HCT116 (cell line): ENCODE measurements around the gene CES3. TPM values are rescaled to one million over a fixed set of nuclear protein-coding genes. Genes with fewer than 3 reads are reported as not detected.

Experiments used
- ATAC-seq: fragments of 200-7000 bp; cut with Tn5 transposase; 2 replicates; pipeline ENCODE4 v1.9.1; 2020; ENCODE audit warnings: mild to moderate bottlenecking, moderate library complexity
- BruUV-seq: library from RNA; stranded (reverse); fragments of 400-500 nt; replicated peaks from 2 replicates; lab custom pipeline; 2021; lab: Mats Ljungman, UMichigan
- CTCF ChIA-PET: fragments of 300-600 bp; sonication (Branson Sonifier 250); formaldehyde crosslinking; loops from one replicate; lab custom pipeline; 2021; ENCODE audit warnings: antibody characterized with exemption; lab: Charles Lee
- POLR2A ChIA-PET: fragments of 300-600, 350-600 bp; sonication (Branson Sonifier 250); formaldehyde crosslinking; loops from one replicate; lab custom pipeline; 2021; ENCODE audit warnings: antibody characterized with exemption; lab: Charles Lee
- RAD21 ChIA-PET, 2 experiments: fragments of 300-600 bp; sonication (Branson Sonifier 250); formaldehyde crosslinking; loops; one replicate each; lab custom pipeline; 2023; ENCODE audit warnings: low total read pairs in 2 of 2; ENCODE audit not compliant: uncharacterized antibody in 2 of 2, unreplicated experiment in 2 of 2, low non-redundant PET in 1 of 2; lab: Charles Lee
- DNase-seq: peaks from one replicate; pipeline ENCODE4 v3.0.0-alpha.2; 2010; ENCODE audit warnings: low read depth, low spot score
- H2AFZ ChIP-seq: fragments of 200-600 bp; shearing (Covaris generic), sonication (generic); 2 replicates; pipeline ENCODE4 v1.6.1; 2017; ENCODE audit warnings: low read depth, mixed run types, mixed read lengths, antibody characterized with exemption, low read length; ENCODE audit not compliant: poor library complexity, severe bottlenecking
- H3K27ac ChIP-seq: 2 replicates; pipeline ENCODE4 v1.5.1; 2012; ENCODE audit warnings: low read depth, low read length
- H3K27me3 ChIP-seq: fragments of 200-600 bp; sonication (generic); 2 replicates; pipeline ENCODE4 v1.6.1; 2016; ENCODE audit warnings: mixed run types, low read length, mixed read lengths; ENCODE audit not compliant: insufficient read depth
- H3K36me3 ChIP-seq, 2 experiments: fragments of 200-500 bp in 1 of 2; fragments of 200-600 bp in 1 of 2; sonication (Bioruptor generic) in 1 of 2; sonication (generic) in 1 of 2; 2 replicates each; pipeline versions ENCODE4 v1.5.1 to v1.6.1; 2014 to 2016; ENCODE audit warnings: low read length in 2 of 2, inconsistent platforms in 1 of 2, mixed read lengths in 1 of 2, mixed run types in 1 of 2; ENCODE audit not compliant: insufficient read depth in 2 of 2, control insufficient read depth in 1 of 2
- H3K4me1 ChIP-seq, 2 experiments: fragments of 200-600 bp in 1 of 2; sonication (generic) in 1 of 2; 2 replicates each; pipeline versions ENCODE4 v1.5.1 to v1.6.1; 2012 to 2017; ENCODE audit warnings: low read length in 2 of 2, inconsistent platforms in 1 of 2, mild to moderate bottlenecking in 1 of 2, mixed read lengths in 1 of 2, mixed run types in 1 of 2, moderate library complexity in 1 of 2; ENCODE audit not compliant: insufficient read depth in 2 of 2, control insufficient read depth in 1 of 2
- H3K4me2 ChIP-seq: fragments of 200-600 bp; sonication (generic); 2 replicates; pipeline ENCODE4 v1.6.1; 2017; ENCODE audit warnings: mixed run types, low read length, mixed read lengths
- H3K4me3 ChIP-seq, 2 experiments: fragments of 200-600 bp in 1 of 2; sonication (generic) in 1 of 2; replicated peaks in 1 of 2; 2 replicates each; pipeline ENCODE4 v1.5.1; 2011 to 2016; ENCODE audit warnings: low read length in 2 of 2, control low read depth in 1 of 2, low read depth in 1 of 2, mild to moderate bottlenecking in 1 of 2, mixed read lengths in 1 of 2, mixed run types in 1 of 2
- H3K79me2 ChIP-seq: fragments of 200-600 bp; sonication (generic); 2 replicates; pipeline ENCODE4 v1.6.1; 2017; ENCODE audit warnings: mild to moderate bottlenecking, mixed run types, low read length, moderate library complexity, mixed read lengths; ENCODE audit not compliant: insufficient read depth
- H3K9ac ChIP-seq: fragments of 200-600 bp; sonication (generic); 2 replicates; pipeline ENCODE4 v1.6.1; 2016; ENCODE audit warnings: low read length, mixed read lengths
- H3K9me2 ChIP-seq: fragments of 200-600 bp; sonication (generic), shearing (Covaris generic); 2 replicates; pipeline ENCODE4 v1.6.1; 2017; ENCODE audit warnings: mixed run types, mild to moderate bottlenecking, moderate library complexity; ENCODE audit not compliant: insufficient read depth
- H3K9me3 ChIP-seq, 2 experiments: fragments of 200-500 bp in 1 of 2; fragments of 200-600 bp in 1 of 2; sonication (Bioruptor generic) in 1 of 2; sonication (generic) in 1 of 2; 2 replicates each; pipeline ENCODE4 v1.6.1; 2014 to 2017; ENCODE audit warnings: low read length in 2 of 2, mixed read lengths in 2 of 2, inconsistent platforms in 1 of 2, low read depth in 1 of 2, mild to moderate bottlenecking in 1 of 2, mixed run types in 1 of 2, moderate library complexity in 1 of 2; ENCODE audit not compliant: control insufficient read depth in 1 of 2, insufficient read depth in 1 of 2
- H4K20me1 ChIP-seq: fragments of 200-600 bp; sonication (generic), shearing (Covaris generic); 2 replicates; pipeline ENCODE4 v1.6.1; 2017; ENCODE audit warnings: mixed run types, mild to moderate bottlenecking, moderate library complexity; ENCODE audit not compliant: insufficient read depth
- CEBPB ChIP-seq: IDR thresholded peaks from 2 replicates; pipeline ENCODE4 v1.6.1; 2012; ENCODE audit warnings: low read depth
- EGR1 ChIP-seq: IDR thresholded peaks from 2 replicates; pipeline ENCODE4 v1.6.1; 2012; ENCODE audit warnings: low read depth
- EZH2 ChIP-seq: fragments of 200-600 bp; sonication (generic); IDR thresholded peaks from 2 replicates; pipeline ENCODE4 v1.6.1; 2017; ENCODE audit warnings: antibody characterized with exemption, mixed run types
- EZH2phosphoT487 ChIP-seq: fragments of 200-600 bp; IDR thresholded peaks from 2 replicates; pipeline ENCODE4 v1.6.1; 2018; ENCODE audit warnings: antibody characterized with exemption, borderline replicate concordance
- FOSL1 ChIP-seq: IDR thresholded peaks from 2 replicates; pipeline ENCODE4 v1.6.1; 2012; ENCODE audit warnings: low read depth
- JUND ChIP-seq: IDR thresholded peaks from 2 replicates; pipeline ENCODE4 v1.6.1; 2012
- POLR2AphosphoS5 ChIP-seq: IDR thresholded peaks from 2 replicates; pipeline ENCODE4 v1.6.1; 2011; ENCODE audit warnings: mild to moderate bottlenecking, low read depth, low read length, moderate library complexity
- RAD21 ChIP-seq: IDR thresholded peaks from 2 replicates; pipeline ENCODE4 v1.6.1; 2012; ENCODE audit warnings: low read depth, mild to moderate bottlenecking
- SP1 ChIP-seq: IDR thresholded peaks from 2 replicates; pipeline ENCODE4 v1.6.1; 2012; ENCODE audit warnings: low read depth
- SRF ChIP-seq: IDR thresholded peaks from 2 replicates; pipeline ENCODE4 v1.6.1; 2012; ENCODE audit warnings: low read depth
- TCF7L2 ChIP-seq: IDR thresholded peaks from 2 replicates; pipeline ENCODE4 v1.7.0; 2011; ENCODE audit warnings: borderline replicate concordance, inconsistent platforms; ENCODE audit not compliant: insufficient read depth, insufficient read length; ENCODE audit errors: extremely low read depth
- YY1 ChIP-seq: IDR thresholded peaks from 2 replicates; pipeline ENCODE4 v1.6.1; 2011; ENCODE audit warnings: low read length, low read depth, moderate library complexity, mild to moderate bottlenecking; ENCODE audit not compliant: insufficient replicate concordance; ENCODE audit errors: extremely low read depth
- intact Hi-C: fragments of 100-400 bp; cut with micrococcal nuclease; formaldehyde crosslinking; loops from 2 replicates; pipeline ENCODE4 v1.10.0; 2022
- total RNA-seq: library from RNA; stranded (reverse); gene quantifications from one replicate; pipeline ENCODE4 v1.2.1, GENCODE V29; 2021; ENCODE audit not compliant: unreplicated experiment
- TF ChIP-seq, protein P1 (sequence below): IDR thresholded peaks from 2 replicates; pipeline ENCODE4 v1.6.1; 2012
- TF ChIP-seq, protein P2 (sequence below): IDR thresholded peaks from 2 replicates; pipeline ENCODE4 v1.6.1; 2012
- TF ChIP-seq, protein P3 (sequence below): IDR thresholded peaks from 2 replicates; pipeline ENCODE4 v1.6.1; 2011; ENCODE audit warnings: mild to moderate bottlenecking, low read length, moderate library complexity; ENCODE audit not compliant: insufficient replicate concordance; ENCODE audit errors: extremely low read depth
- TF ChIP-seq, protein P4 (sequence below), 3 experiments: fragments of 200-600 bp in 1 of 3; sonication (generic) in 1 of 3; IDR thresholded peaks in 2 of 3; conservative IDR thresholded peaks in 1 of 3; 2 replicates each; pipeline ENCODE4 v1.5.1; 2012 to 2017; ENCODE audit warnings: low read depth in 2 of 3, low read length in 2 of 3, antibody characterized with exemption in 1 of 3, borderline replicate concordance in 1 of 3, control low read depth in 1 of 3, mild to moderate bottlenecking in 1 of 3, mixed read lengths in 1 of 3, mixed run types in 1 of 3, moderate library complexity in 1 of 3; ENCODE audit not compliant: insufficient read depth in 1 of 3

The CES3 gene
- total RNA-seq, 1 experiment from 2014 or later: 10.8 TPM

DNA sequence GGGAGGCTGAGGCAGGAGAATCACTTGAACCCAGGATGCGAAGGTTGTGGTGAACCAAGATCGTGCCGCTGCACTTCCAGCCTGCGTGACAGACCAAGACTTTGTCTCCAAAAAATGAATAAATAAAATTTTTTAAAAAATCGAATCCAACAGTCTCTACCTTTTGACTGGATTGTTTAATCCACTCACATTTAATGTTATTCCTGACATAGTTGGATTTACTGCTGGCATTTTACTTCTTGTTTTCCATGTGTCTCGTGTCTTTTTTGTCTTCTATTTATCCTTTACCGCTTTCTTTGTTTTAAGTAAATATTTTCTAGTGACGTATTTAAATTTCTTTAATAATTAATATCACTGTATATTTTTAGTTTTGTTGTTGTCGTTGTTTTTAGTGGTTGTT is 22.0 kb downstream of the CES3 start:
- no peak for DNase-seq
- no peaks in the 10 kb centered on the region for H3K9me2 ChIP-seq
- no peak overlapping the region for H3K27ac ChIP-seq
- peaks cover 6 to 16% of the 10 kb centered on the region in 2 experiments; a peak in 3 of 4 replicates for H3K4me1 ChIP-seq
- H3K4me2 ChIP-seq: no peak overlapping the region
- no peaks in the 10 kb centered on the region for H3K79me2 ChIP-seq
- ChIA-PET CTCF (no interaction called here), POLR2A (no interaction called here), RAD21 (no interaction called here)
- intact Hi-C loops: no loop called here
- no peaks in the 10 kb centered on the region for H4K20me1 ChIP-seq
- no peaks in the 10 kb centered on the region for H3K36me3 ChIP-seq
- H3K4me3 ChIP-seq: no peak overlapping the region
- H3K9ac ChIP-seq: no peak overlapping the region
- no peak for ATAC-seq
- TF ChIP-seq POLR2AphosphoS5 (no peak), JUND (no peak), CEBPB (no peak), SRF (no peak), RAD21 (no peak), SP1 (no peak), YY1 (no peak), EGR1 (no peak)
- TF ChIP-seq, protein P1, sequence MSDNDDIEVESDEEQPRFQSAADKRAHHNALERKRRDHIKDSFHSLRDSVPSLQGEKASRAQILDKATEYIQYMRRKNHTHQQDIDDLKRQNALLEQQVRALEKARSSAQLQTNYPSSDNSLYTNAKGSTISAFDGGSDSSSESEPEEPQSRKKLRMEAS: no peak
- TF ChIP-seq, protein P2, sequence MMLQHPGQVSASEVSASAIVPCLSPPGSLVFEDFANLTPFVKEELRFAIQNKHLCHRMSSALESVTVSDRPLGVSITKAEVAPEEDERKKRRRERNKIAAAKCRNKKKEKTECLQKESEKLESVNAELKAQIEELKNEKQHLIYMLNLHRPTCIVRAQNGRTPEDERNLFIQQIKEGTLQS: no peak
- TF ChIP-seq, all 23 proteins: peak for 0
- Histone ChIP-seq H2AFZ (no peak overlapping the region), H3K9me3 (no peaks in the 10 kb centered on the region), H3K27me3 (no peaks in the 10 kb centered on the region)
- BruUV-seq: no TSS peak

DNA sequence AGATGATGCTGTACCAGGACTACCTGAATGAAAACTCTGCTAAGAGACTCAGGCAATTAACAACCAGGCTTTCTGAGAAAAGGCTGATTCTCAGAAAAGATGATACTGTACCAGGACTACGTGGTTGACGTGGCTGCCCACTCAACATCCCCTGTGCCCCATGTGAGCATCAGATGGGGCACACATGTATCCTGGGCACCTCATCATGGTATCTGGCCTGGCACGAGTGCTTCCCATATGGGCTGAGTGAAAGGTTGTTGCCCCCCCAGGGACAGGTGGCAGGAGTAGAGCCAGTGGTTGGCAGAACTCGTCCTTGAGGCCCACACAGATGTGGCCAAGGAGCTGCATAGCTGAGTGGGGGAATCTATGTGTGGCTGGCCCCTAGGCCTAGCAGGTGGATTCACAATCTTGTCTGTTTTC is 23.8 kb downstream of the CES3 start:
- Histone ChIP-seq H4K20me1 (no peaks in the 10 kb centered on the region), H3K4me1 (peaks cover 0 to 3% of the 10 kb centered on the region in 2 experiments; a peak in 1 of 4 replicates), H3K27ac (no peak overlapping the region), H3K9ac (no peak overlapping the region), H3K27me3 (no peaks in the 10 kb centered on the region), H3K79me2 (no peaks in the 10 kb centered on the region), H3K4me2 (no peak overlapping the region), H3K36me3 (no peaks in the 10 kb centered on the region), H2AFZ (no peak overlapping the region), H3K9me2 (no peaks in the 10 kb centered on the region), H3K4me3 (no peak overlapping the region), H3K9me3 (no peaks in the 10 kb centered on the region)
- ChIA-PET POLR2A (no interaction called here), RAD21 (no interaction called here), CTCF (no interaction called here)
- no peak for DNase-seq
- BruUV-seq: no TSS peak
- ATAC-seq: no peak
- intact Hi-C loops: no loop called here
- TF ChIP-seq, protein P2: no peak
- TF ChIP-seq, protein P3, sequence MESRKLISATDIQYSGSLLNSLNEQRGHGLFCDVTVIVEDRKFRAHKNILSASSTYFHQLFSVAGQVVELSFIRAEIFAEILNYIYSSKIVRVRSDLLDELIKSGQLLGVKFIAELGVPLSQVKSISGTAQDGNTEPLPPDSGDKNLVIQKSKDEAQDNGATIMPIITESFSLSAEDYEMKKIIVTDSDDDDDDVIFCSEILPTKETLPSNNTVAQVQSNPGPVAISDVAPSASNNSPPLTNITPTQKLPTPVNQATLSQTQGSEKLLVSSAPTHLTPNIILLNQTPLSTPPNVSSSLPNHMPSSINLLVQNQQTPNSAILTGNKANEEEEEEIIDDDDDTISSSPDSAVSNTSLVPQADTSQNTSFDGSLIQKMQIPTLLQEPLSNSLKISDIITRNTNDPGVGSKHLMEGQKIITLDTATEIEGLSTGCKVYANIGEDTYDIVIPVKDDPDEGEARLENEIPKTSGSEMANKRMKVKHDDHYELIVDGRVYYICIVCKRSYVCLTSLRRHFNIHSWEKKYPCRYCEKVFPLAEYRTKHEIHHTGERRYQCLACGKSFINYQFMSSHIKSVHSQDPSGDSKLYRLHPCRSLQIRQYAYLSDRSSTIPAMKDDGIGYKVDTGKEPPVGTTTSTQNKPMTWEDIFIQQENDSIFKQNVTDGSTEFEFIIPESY: no peak
- TF ChIP-seq EZH2 (no peak), TCF7L2 (no peak), EZH2phosphoT487 (no peak), FOSL1 (no peak)
- TF ChIP-seq, protein P4, sequence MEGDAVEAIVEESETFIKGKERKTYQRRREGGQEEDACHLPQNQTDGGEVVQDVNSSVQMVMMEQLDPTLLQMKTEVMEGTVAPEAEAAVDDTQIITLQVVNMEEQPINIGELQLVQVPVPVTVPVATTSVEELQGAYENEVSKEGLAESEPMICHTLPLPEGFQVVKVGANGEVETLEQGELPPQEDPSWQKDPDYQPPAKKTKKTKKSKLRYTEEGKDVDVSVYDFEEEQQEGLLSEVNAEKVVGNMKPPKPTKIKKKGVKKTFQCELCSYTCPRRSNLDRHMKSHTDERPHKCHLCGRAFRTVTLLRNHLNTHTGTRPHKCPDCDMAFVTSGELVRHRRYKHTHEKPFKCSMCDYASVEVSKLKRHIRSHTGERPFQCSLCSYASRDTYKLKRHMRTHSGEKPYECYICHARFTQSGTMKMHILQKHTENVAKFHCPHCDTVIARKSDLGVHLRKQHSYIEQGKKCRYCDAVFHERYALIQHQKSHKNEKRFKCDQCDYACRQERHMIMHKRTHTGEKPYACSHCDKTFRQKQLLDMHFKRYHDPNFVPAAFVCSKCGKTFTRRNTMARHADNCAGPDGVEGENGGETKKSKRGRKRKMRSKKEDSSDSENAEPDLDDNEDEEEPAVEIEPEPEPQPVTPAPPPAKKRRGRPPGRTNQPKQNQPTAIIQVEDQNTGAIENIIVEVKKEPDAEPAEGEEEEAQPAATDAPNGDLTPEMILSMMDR (IDR thresholded peaks at IDR 0.05 in 2 of 3, conservative IDR thresholded peaks at IDR 0.05 in 1 of 3; ENCODE audit: borderline replicate concordance in 1 of 3, insufficient read depth in 1 of 3, low read depth in 2 of 3, low read length in 2 of 3): no peak
